Endothelial cell of umbilical vein (primary cell): ENCODE measurements around the gene RAB3GAP1. TPM values are rescaled to one million over a fixed set of nuclear protein-coding genes. Genes with fewer than 3 reads are reported as not detected.

Experiments
- BruUV-seq: library from RNA; stranded (reverse); fragments of 400-500 nt; replicated peaks from 2 replicates; lab custom pipeline; 2021; lab: Mats Ljungman, UMichigan
- CTCF ChIA-PET: fragments of 300-600, 350-600 bp; sonication (Branson Sonifier 250); formaldehyde crosslinking; loops from one replicate; lab custom pipeline; 2021; ENCODE audit warnings: antibody characterized with exemption, inconsistent platforms; lab: Charles Lee
- POLR2A ChIA-PET: fragments of 300-600, 350-600 bp; sonication (Branson Sonifier 250); formaldehyde crosslinking; loops from one replicate; lab custom pipeline; 2021; ENCODE audit warnings: antibody characterized with exemption, inconsistent platforms; lab: Charles Lee
- DNase-seq: peaks from one replicate; pipeline ENCODE4 v3.0.0-alpha.2; 2011; ENCODE audit warnings: low read depth, low spot score
- FAIRE-seq: peaks from 2 replicates; lab custom pipeline; 2011; peaks lifted over from hg19 to GRCh38; lab: Jason Lieb, UNC
- H2AFZ ChIP-seq: 2 replicates; pipeline ENCODE4 v1.6.0; 2012; ENCODE audit warnings: low read depth, low read length, control low read depth, inconsistent platforms
- H3K27ac ChIP-seq: 2 replicates; pipeline ENCODE4 v1.5.1; 2011; ENCODE audit warnings: low read depth, mild to moderate bottlenecking, control low read depth, low read length, moderate library complexity; ENCODE audit not compliant: insufficient read depth
- H3K27me3 ChIP-seq, 2 experiments: 2 replicates each; pipeline versions ENCODE4 v1.6.0 to v1.6.1; 2011; ENCODE audit warnings: low read length in 2 of 2, mixed read lengths in 1 of 2; ENCODE audit not compliant: control insufficient read depth in 2 of 2, insufficient read depth in 2 of 2
- H3K36me3 ChIP-seq, 2 experiments: 2 replicates in 1 of 2; 3 replicates in 1 of 2; pipeline ENCODE4 v1.5.1; 2011; ENCODE audit warnings: low read length in 2 of 2, mild to moderate bottlenecking in 1 of 2, moderate library complexity in 1 of 2; ENCODE audit not compliant: control insufficient read depth in 2 of 2, insufficient read depth in 2 of 2; ENCODE audit errors: extremely low read depth in 1 of 2
- H3K4me1 ChIP-seq: 3 replicates; pipeline ENCODE4 v1.5.1; 2011; ENCODE audit warnings: mild to moderate bottlenecking, low read length; ENCODE audit not compliant: control insufficient read depth, insufficient read depth; ENCODE audit errors: extremely low read depth
- H3K4me2 ChIP-seq: 2 replicates; pipeline ENCODE4 v1.6.1; 2011; ENCODE audit warnings: low read length, control low read depth, mixed read lengths; ENCODE audit not compliant: insufficient read depth
- H3K4me3 ChIP-seq, 3 experiments: fragments of 200-600 bp in 1 of 3; sonication (generic), shearing (Covaris generic) in 1 of 3; replicated peaks in 1 of 3; 2 replicates each; pipeline ENCODE4 v1.5.1; 2011 to 2016; ENCODE audit warnings: control low read depth in 3 of 3, low read length in 3 of 3, mild to moderate bottlenecking in 2 of 3, inconsistent platforms in 1 of 3, low read depth in 1 of 3, moderate library complexity in 1 of 3; ENCODE audit not compliant: insufficient read depth in 1 of 3
- H3K79me2 ChIP-seq: 2 replicates; pipeline ENCODE4 v1.6.0; 2012; ENCODE audit warnings: low read length, inconsistent platforms; ENCODE audit not compliant: control insufficient read depth, insufficient read depth
- H3K9ac ChIP-seq: replicated peaks from 2 replicates; pipeline ENCODE3; 2011; ENCODE audit warnings: low read length, control low read depth; ENCODE audit not compliant: insufficient read depth; ENCODE audit errors: extremely low read depth
- H3K9me1 ChIP-seq: replicated peaks from 3 replicates; pipeline ENCODE4 v1.6.0; 2011; ENCODE audit warnings: mild to moderate bottlenecking, low read length; ENCODE audit not compliant: control insufficient read depth, insufficient read depth; ENCODE audit errors: extremely low read depth
- H3K9me3 ChIP-seq: replicated peaks from 2 replicates; pipeline ENCODE4 v1.5.1; 2012; ENCODE audit warnings: low read length, inconsistent platforms; ENCODE audit not compliant: control insufficient read depth, insufficient read depth
- H4K20me1 ChIP-seq: replicated peaks from 2 replicates; pipeline ENCODE3; 2011; ENCODE audit warnings: mild to moderate bottlenecking, low read length; ENCODE audit not compliant: control insufficient read depth, insufficient read depth; ENCODE audit errors: extremely low read depth
- CTCF ChIP-seq, 2 donors: IDR thresholded peaks; 1 replicate in 1 of 2; 2 replicates in 1 of 2; pipeline ENCODE4 v1.5.1; 2011; ENCODE audit warnings: low read length in 2 of 2, mild to moderate bottlenecking in 2 of 2, moderate library complexity in 2 of 2, control low read depth in 1 of 2, inconsistent platforms in 1 of 2, low read depth in 1 of 2; ENCODE audit not compliant: insufficient read depth in 1 of 2; ENCODE audit errors: extremely low read depth in 1 of 2
- EZH2 ChIP-seq: IDR thresholded peaks from 2 replicates; pipeline ENCODE4 v1.6.1; 2012; ENCODE audit warnings: borderline replicate concordance, low read depth, mild to moderate bottlenecking, moderate library complexity, low read length, inconsistent platforms; ENCODE audit not compliant: severe bottlenecking
- FOS ChIP-seq: IDR thresholded peaks from 2 replicates; pipeline ENCODE4 v1.6.1; 2011; ENCODE audit warnings: mild to moderate bottlenecking, low read length, moderate library complexity, borderline replicate concordance; ENCODE audit not compliant: insufficient read depth
- GATA2 ChIP-seq: IDR thresholded peaks from 2 replicates; pipeline ENCODE4 v1.7.0; 2011; ENCODE audit warnings: low read depth, mild to moderate bottlenecking, moderate library complexity, mixed read lengths, low read length; ENCODE audit not compliant: insufficient read length, insufficient read depth
- JUN ChIP-seq: IDR thresholded peaks from 2 replicates; pipeline ENCODE4 v1.6.1; 2011; ENCODE audit warnings: borderline replicate concordance, low read depth; ENCODE audit not compliant: insufficient read length, insufficient read depth
- MAX ChIP-seq: IDR thresholded peaks from 2 replicates; pipeline ENCODE4 v1.6.1; 2011; ENCODE audit not compliant: insufficient read depth, insufficient read length
- MYC ChIP-seq: IDR thresholded peaks from one replicate; pipeline ENCODE4 v1.6.1; 2011; ENCODE audit warnings: mild to moderate bottlenecking, low read depth, low read length
- POLR2A ChIP-seq: IDR thresholded peaks from 2 replicates; pipeline ENCODE4 v1.6.1; 2012; ENCODE audit warnings: low read depth, mild to moderate bottlenecking, control low read depth, low read length
- POLR2AphosphoS5 ChIP-seq: IDR thresholded peaks from 2 replicates; pipeline ENCODE4 v1.6.1; 2012; ENCODE audit warnings: low read depth, mild to moderate bottlenecking, control low read depth, low read length, moderate library complexity; ENCODE audit not compliant: insufficient read depth
- dilution Hi-C: fragments of 300-500 bp; cut with MboI; formaldehyde crosslinking; loops from one replicate; pipeline ENCODE4 v1.15.0; 2019; ENCODE audit warnings: low sequenced_read_pairs; ENCODE audit not compliant: extremely low pct_ligation_motif_present
- intact Hi-C: fragments of 100-400 bp; cut with micrococcal nuclease; formaldehyde crosslinking; loops from one replicate; pipeline ENCODE4 v1.10.0; 2022
- polyA plus RNA-seq, 4 experiments: library from polyadenylated mRNA; depleted of rRNA in 3 of 4; stranded (reverse) in 3 of 4; unstranded in 1 of 4; fragments of >200 nt; gene quantifications; 2 replicates each; pipeline versions ENCODE4 v1.2.1 to v1.2.3, GENCODE V29; 2011 to 2012; ENCODE audit warnings: missing spikeins in 1 of 4
- total RNA-seq: library from RNA; stranded (reverse); gene quantifications from 2 replicates; pipeline ENCODE4 v1.2.3, GENCODE V29; 2021

Gene RAB3GAP1
- total and polyA plus RNA-seq, 2 donors (not counting 3 experiments of a cell fraction or from before 2014, with no cell fraction given), result 14.9 to 39.5 TPM

GRCh38 chr2:135152361-135152760 lies 100.3 kb downstream of the RAB3GAP1 start:
- H3K36me3 ChIP-seq, result peaks cover 10 to 15% of the 10 kb centered on the region in 2 experiments
- CTCF ChIA-PET, result interaction anchor here (0.6 kb wide), 1 partner anchor 518 kb away, joined by 3 read pairs; no protein-coding TSS in a partner anchor

More at GRCh38 chr2:135152361-135152760, 100.3 kb downstream of the RAB3GAP1 start:
- no peak overlapping the region for H3K27ac ChIP-seq
- H3K79me2 ChIP-seq, result no peaks in the 10 kb centered on the region
- no peak for DNase-seq
- H3K27me3 ChIP-seq, result no peaks in the 10 kb centered on the region
- no peaks in the 10 kb centered on the region for H4K20me1 ChIP-seq
- no TSS peak for BruUV-seq
- no peak overlapping the region for H3K4me2 ChIP-seq
- no peaks in the 10 kb centered on the region for H3K9me1 ChIP-seq
- FAIRE-seq, result no peak
- dilution Hi-C loops (no loop called here), intact Hi-C loops (no loop called here)
- H3K9ac ChIP-seq, result no peak overlapping the region
- H3K4me3 ChIP-seq, result no peak overlapping the region
- no peaks in the 10 kb centered on the region for H3K9me3 ChIP-seq
- TF ChIP-seq JUN (no peak), FOS (no peak), EZH2 (no peak), CTCF (IDR thresholded peaks at IDR 0.05; ENCODE audit: extremely low read depth in 1 of 2, insufficient read depth in 1 of 2, low read depth in 1 of 2, low read length in 2 of 2) (no peak), POLR2A (no peak), MAX (no peak), MYC (no peak), GATA2 (no peak), POLR2AphosphoS5 (no peak)
- H2AFZ ChIP-seq, result no peak overlapping the region
- H3K4me1 ChIP-seq, result no peaks in the 10 kb centered on the region
- POLR2A ChIA-PET, result no interaction called here
